H7 (cell line): ENCODE measurements around the gene OTOA. TPM values are rescaled to one million over a fixed set of nuclear protein-coding genes. Genes with fewer than 3 reads are reported as not detected.
"Not testable (repeated sequence)": the region's sequence is repeated elsewhere in the genome, so short reads cannot be mapped to it uniquely, and the experiment has no call there.

Experiments used
- DNase-seq: peaks from one replicate; pipeline ENCODE4 v3.0.0; 2012
- H3K27me3 ChIP-seq: 2 replicates; pipeline ENCODE4 v1.6.0; 2011; ENCODE audit warnings: mild to moderate bottlenecking, low read length; ENCODE audit not compliant: control insufficient read depth, insufficient read depth
- H3K36me3 ChIP-seq: replicated peaks from 2 replicates; pipeline ENCODE4 v1.5.1; 2011; ENCODE audit warnings: low read length; ENCODE audit not compliant: control insufficient read depth, insufficient read depth
- H3K4me3 ChIP-seq: 2 replicates; pipeline ENCODE4 v1.5.1; 2011; ENCODE audit warnings: low read depth, mild to moderate bottlenecking, control low read depth, low read length, moderate library complexity; ENCODE audit not compliant: insufficient read depth
- total RNA-seq: library from RNA; depleted of rRNA; stranded (reverse); fragments of >200 nt; shearing (Covaris generic); gene quantifications from 2 replicates; pipeline ENCODE4 v1.2.3, GENCODE V29; 2014

OTOA gene
- total RNA-seq, 1 experiment from 2014 or later = not detected

GRCh38 chr16:21704733-21705132 lies 41.0 kb downstream of the OTOA start:
- Histone ChIP-seq H3K27me3 (no peaks in the 10 kb centered on the region), H3K4me3 (no peak overlapping the region), H3K36me3 (no peaks in the 10 kb centered on the region)
- DNase-seq = no peak

- peak; percentile 68 for DNase-seq
- Histone ChIP-seq H3K36me3 (no peaks in the 10 kb centered on the region), H3K27me3 (no peaks in the 10 kb centered on the region), H3K4me3 (no peak overlapping the region)
These were observed 44.9 kb downstream of the OTOA start for GRCh38 chr16:21708533-21709115.

- Histone ChIP-seq H3K36me3 (no peaks in the 10 kb centered on the region), H3K4me3 (no peak overlapping the region), H3K27me3 (no peaks in the 10 kb centered on the region)
- no peak for DNase-seq
These were observed 47.2 kb downstream of the OTOA start for GRCh38 chr16:21710938-21711337.

GRCh38 chr16:21713549-21714368 lies 50.0 kb downstream of the OTOA start:
- no peaks in the 10 kb centered on the region for H3K36me3 ChIP-seq
- no peak overlapping the region for H3K4me3 ChIP-seq
- no peak for DNase-seq

GRCh38 chr16:21714369-21714618 lies 50.5 kb downstream of the OTOA start:
- not testable (repeated sequence) for H3K36me3 ChIP-seq, H3K4me3 ChIP-seq, DNase-seq, H3K27me3 ChIP-seq

More at GRCh38 chr16:21713549-21714368, 50.0 kb downstream of the OTOA start:
- H3K27me3 ChIP-seq = no peaks in the 10 kb centered on the region

- H3K4me3 ChIP-seq = no peak overlapping the region
- no peaks in the 10 kb centered on the region for H3K36me3 ChIP-seq
- no peak for DNase-seq
- H3K27me3 ChIP-seq = no peaks in the 10 kb centered on the region
These were observed 53.8 kb downstream of the OTOA start for GRCh38 chr16:21717608-21718007.

GRCh38 chr16:21719283-21719682 lies 55.5 kb downstream of the OTOA start:
- no peak for DNase-seq
- H3K36me3 ChIP-seq = no peaks in the 10 kb centered on the region
- no peaks in the 10 kb centered on the region for H3K27me3 ChIP-seq
- no peak overlapping the region for H3K4me3 ChIP-seq

GRCh38 chr16:21720533-21720932 lies 56.8 kb downstream of the OTOA start:
- H3K36me3 ChIP-seq = no peaks in the 10 kb centered on the region
- no peak for DNase-seq
- no peaks in the 10 kb centered on the region for H3K27me3 ChIP-seq
- no peak overlapping the region for H3K4me3 ChIP-seq

GRCh38 chr16:21722771-21723455 lies 59.1 kb downstream of the OTOA start:
- Histone ChIP-seq H3K4me3 (no peak overlapping the region), H3K36me3 (no peaks in the 10 kb centered on the region), H3K27me3 (no peaks in the 10 kb centered on the region)
- DNase-seq = no peak

GRCh38 chr16:21723532-21723931 lies 59.8 kb downstream of the OTOA start:
- Histone ChIP-seq H3K36me3 (no peaks in the 10 kb centered on the region), H3K27me3 (no peaks in the 10 kb centered on the region), H3K4me3 (no peak overlapping the region)
- DNase-seq = no peak

- Histone ChIP-seq H3K36me3 (no peaks in the 10 kb centered on the region), H3K27me3 (no peaks in the 10 kb centered on the region), H3K4me3 (no peak overlapping the region)
- no peak for DNase-seq
These were observed 63.6 kb downstream of the OTOA start for GRCh38 chr16:21727344-21727743.

- not testable (repeated sequence) for H3K4me3 ChIP-seq, H3K36me3 ChIP-seq, DNase-seq, H3K27me3 ChIP-seq
These were observed 67.5 kb downstream of the OTOA start for GRCh38 chr16:21731233-21731632.

- not testable (repeated sequence) for H3K4me3 ChIP-seq, H3K36me3 ChIP-seq, H3K27me3 ChIP-seq, DNase-seq
These were observed 76.9 kb downstream of the OTOA start for GRCh38 chr16:21740637-21741036.

GRCh38 chr16:21756192-21757079 lies 92.7 kb downstream of the OTOA start:
- H3K36me3 ChIP-seq, DNase-seq, H3K27me3 ChIP-seq, H3K4me3 ChIP-seq: not testable (repeated sequence)
